ENCODE results near the gene SALL1. TPM values are rescaled to one million over a fixed set of nuclear protein-coding genes. Genes with fewer than 3 reads are reported as not detected.

The SALL1 gene
- total and polyA plus RNA-seq, 4 donors = 0.06 TPM; not detected in 3

GRCh38 chr16:51166091-51166490, 15.0 kb upstream of the SALL1 start:
- peaks cover 3 to 24% (median 8%) of the 10 kb centered on the region in 3 donors for H3K27me3 ChIP-seq (ENCODE audit: control insufficient read depth in 3 of 3, insufficient read depth in 3 of 3, low read length in 2 of 3)
- TF ChIP-seq CTCF (IDR thresholded peaks at IDR 0.05; ENCODE audit: control extremely low read depth, extremely low read depth) = no peak
- ATAC-seq (ENCODE audit: insufficient read depth, low FRiP score) (no peak), DNase-seq (no peak)
- H3K4me3 ChIP-seq = no peak overlapping the region
- peaks cover 0 to 1% (median 0%) of the 10 kb centered on the region in 4 donors for H3K9me3 ChIP-seq (ENCODE audit: control insufficient read depth in 4 of 4, insufficient read depth in 3 of 4, low read length in 3 of 4)
- WGBS, 2 donors = 35 to 38% methylated on average over 3 of the region's 3 CpGs
- no peak overlapping the region for H3K9ac ChIP-seq (ENCODE audit: insufficient read depth in 1 of 2, low read length in 2 of 2)
- H3K27ac ChIP-seq (ENCODE audit: low read depth in 1 of 2, low read length in 1 of 2) = no peak overlapping the region
- no peaks in the 10 kb centered on the region for H3K36me3 ChIP-seq (ENCODE audit: control insufficient read depth in 4 of 4, insufficient read depth in 4 of 4, low read length in 4 of 4)
- no peaks in the 10 kb centered on the region for H3K4me1 ChIP-seq (ENCODE audit: control insufficient read depth in 5 of 5, insufficient read depth in 5 of 5, low read length in 5 of 5)

GRCh38 chr16:51165043-51165442, 14.0 kb upstream of the SALL1 start:
- no peaks in the 10 kb centered on the region for H3K4me1 ChIP-seq (ENCODE audit: control insufficient read depth in 5 of 5, insufficient read depth in 5 of 5, low read length in 5 of 5)
- peaks cover 3 to 30% (median 9%) of the 10 kb centered on the region in 3 donors for H3K27me3 ChIP-seq (ENCODE audit: control insufficient read depth in 3 of 3, insufficient read depth in 3 of 3, low read length in 2 of 3)
- 87 to 93% methylated on average over 1 of the region's 1 CpG for WGBS, 2 donors
- ATAC-seq (ENCODE audit: insufficient read depth, low FRiP score) (no peak), DNase-seq (no peak)
- H3K9me3 ChIP-seq (ENCODE audit: control insufficient read depth in 4 of 4, insufficient read depth in 3 of 4, low read length in 3 of 4) = no peaks in the 10 kb centered on the region
- H3K9ac ChIP-seq (ENCODE audit: insufficient read depth in 1 of 2, low read length in 2 of 2) = no peak overlapping the region
- no peak for TF ChIP-seq CTCF (IDR thresholded peaks at IDR 0.05; ENCODE audit: control extremely low read depth, extremely low read depth)
- H3K27ac ChIP-seq (ENCODE audit: low read depth in 1 of 2, low read length in 1 of 2) = no peak overlapping the region
- H3K4me3 ChIP-seq = no peak overlapping the region
- H3K36me3 ChIP-seq (ENCODE audit: control insufficient read depth in 4 of 4, insufficient read depth in 4 of 4, low read length in 4 of 4) = no peaks in the 10 kb centered on the region

- ATAC-seq (ENCODE audit: insufficient read depth, low FRiP score) (no peak), DNase-seq (no peak)
- Histone ChIP-seq H3K27ac (ENCODE audit: low read depth in 1 of 2, low read length in 1 of 2) (no peak overlapping the region), H3K9me3 (ENCODE audit: control insufficient read depth in 4 of 4, insufficient read depth in 3 of 4, low read length in 3 of 4) (no peaks in the 10 kb centered on the region), H3K9ac (ENCODE audit: insufficient read depth in 1 of 2, low read length in 2 of 2) (no peak overlapping the region), H3K4me3 (no peak overlapping the region), H3K36me3 (ENCODE audit: control insufficient read depth in 4 of 4, insufficient read depth in 4 of 4, low read length in 4 of 4) (no peaks in the 10 kb centered on the region), H3K4me1 (ENCODE audit: control insufficient read depth in 5 of 5, insufficient read depth in 5 of 5, low read length in 5 of 5) (no peaks in the 10 kb centered on the region), H3K27me3 (ENCODE audit: control insufficient read depth in 3 of 3, insufficient read depth in 3 of 3, low read length in 2 of 3) (peaks cover 5 to 35% (median 9%) of the 10 kb centered on the region in 3 donors)
- no peak for TF ChIP-seq CTCF (IDR thresholded peaks at IDR 0.05; ENCODE audit: control extremely low read depth, extremely low read depth)
- 88 to 94% methylated on average over 2 of the region's 2 CpGs for WGBS, 2 donors
Measured at GRCh38 chr16:51164574-51164973, 13.5 kb upstream of the SALL1 start.

- no peaks in the 10 kb centered on the region for H3K36me3 ChIP-seq (ENCODE audit: control insufficient read depth in 4 of 4, insufficient read depth in 4 of 4, low read length in 4 of 4)
- H3K4me1 ChIP-seq (ENCODE audit: control insufficient read depth in 5 of 5, insufficient read depth in 5 of 5, low read length in 5 of 5) = no peaks in the 10 kb centered on the region
- 65 to 76% methylated on average over 6 of the region's 6 CpGs for WGBS, 2 donors
- no peak overlapping the region for H3K27ac ChIP-seq (ENCODE audit: low read depth in 1 of 2, low read length in 1 of 2)
- no peak overlapping the region for H3K4me3 ChIP-seq
- H3K9me3 ChIP-seq (ENCODE audit: control insufficient read depth in 4 of 4, insufficient read depth in 3 of 4, low read length in 3 of 4) = no peaks in the 10 kb centered on the region
- no peak for TF ChIP-seq CTCF (IDR thresholded peaks at IDR 0.05; ENCODE audit: control extremely low read depth, extremely low read depth)
- H3K27me3 ChIP-seq (ENCODE audit: control insufficient read depth in 3 of 3, insufficient read depth in 3 of 3, low read length in 2 of 3) = peaks cover 9 to 38% (median 9%) of the 10 kb centered on the region in 3 donors
- DNase-seq (no peak), ATAC-seq (ENCODE audit: insufficient read depth, low FRiP score) (no peak)
- no peak overlapping the region for H3K9ac ChIP-seq (ENCODE audit: insufficient read depth in 1 of 2, low read length in 2 of 2)
Measured at GRCh38 chr16:51163894-51164566, 13.0 kb upstream of the SALL1 start.

Measured in lung (tissue), 12 donors.